Measurements from ENCODE around the gene PKP1. TPM values are rescaled to one million over a fixed set of nuclear protein-coding genes. Genes with fewer than 3 reads are reported as not detected.

The PKP1 gene
- polyA plus RNA-seq, 1 experiment: 0.05 TPM

- TF ChIP-seq, protein P1, sequence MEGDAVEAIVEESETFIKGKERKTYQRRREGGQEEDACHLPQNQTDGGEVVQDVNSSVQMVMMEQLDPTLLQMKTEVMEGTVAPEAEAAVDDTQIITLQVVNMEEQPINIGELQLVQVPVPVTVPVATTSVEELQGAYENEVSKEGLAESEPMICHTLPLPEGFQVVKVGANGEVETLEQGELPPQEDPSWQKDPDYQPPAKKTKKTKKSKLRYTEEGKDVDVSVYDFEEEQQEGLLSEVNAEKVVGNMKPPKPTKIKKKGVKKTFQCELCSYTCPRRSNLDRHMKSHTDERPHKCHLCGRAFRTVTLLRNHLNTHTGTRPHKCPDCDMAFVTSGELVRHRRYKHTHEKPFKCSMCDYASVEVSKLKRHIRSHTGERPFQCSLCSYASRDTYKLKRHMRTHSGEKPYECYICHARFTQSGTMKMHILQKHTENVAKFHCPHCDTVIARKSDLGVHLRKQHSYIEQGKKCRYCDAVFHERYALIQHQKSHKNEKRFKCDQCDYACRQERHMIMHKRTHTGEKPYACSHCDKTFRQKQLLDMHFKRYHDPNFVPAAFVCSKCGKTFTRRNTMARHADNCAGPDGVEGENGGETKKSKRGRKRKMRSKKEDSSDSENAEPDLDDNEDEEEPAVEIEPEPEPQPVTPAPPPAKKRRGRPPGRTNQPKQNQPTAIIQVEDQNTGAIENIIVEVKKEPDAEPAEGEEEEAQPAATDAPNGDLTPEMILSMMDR (IDR thresholded peaks at IDR 0.05; ENCODE audit: insufficient read depth, low read depth, low read length): no peak
- Histone ChIP-seq H3K36me3 (ENCODE audit: control insufficient read depth, insufficient read depth, low read length) (no peaks in the 10 kb centered on the region), H3K27me3 (ENCODE audit: control insufficient read depth, insufficient read depth, low read length) (peaks cover 10% of the 10 kb centered on the region), H3K4me3 (ENCODE audit: low read depth, low read length) (no peak overlapping the region)
- CTCF ChIA-PET: interaction anchor here (1.9 to 6.7 kb wide), 3 partner anchors 98 to 113 kb away, joined by 5 to 144 read pairs (median 125); no protein-coding TSS in a partner anchor
- POLR2A ChIA-PET: no interaction called here
- DNase-seq (ENCODE audit: low read depth): no peak
Measured at GRCh38 chr1:201248721-201249559, 34.4 kb upstream of the PKP1 start.

DNA sequence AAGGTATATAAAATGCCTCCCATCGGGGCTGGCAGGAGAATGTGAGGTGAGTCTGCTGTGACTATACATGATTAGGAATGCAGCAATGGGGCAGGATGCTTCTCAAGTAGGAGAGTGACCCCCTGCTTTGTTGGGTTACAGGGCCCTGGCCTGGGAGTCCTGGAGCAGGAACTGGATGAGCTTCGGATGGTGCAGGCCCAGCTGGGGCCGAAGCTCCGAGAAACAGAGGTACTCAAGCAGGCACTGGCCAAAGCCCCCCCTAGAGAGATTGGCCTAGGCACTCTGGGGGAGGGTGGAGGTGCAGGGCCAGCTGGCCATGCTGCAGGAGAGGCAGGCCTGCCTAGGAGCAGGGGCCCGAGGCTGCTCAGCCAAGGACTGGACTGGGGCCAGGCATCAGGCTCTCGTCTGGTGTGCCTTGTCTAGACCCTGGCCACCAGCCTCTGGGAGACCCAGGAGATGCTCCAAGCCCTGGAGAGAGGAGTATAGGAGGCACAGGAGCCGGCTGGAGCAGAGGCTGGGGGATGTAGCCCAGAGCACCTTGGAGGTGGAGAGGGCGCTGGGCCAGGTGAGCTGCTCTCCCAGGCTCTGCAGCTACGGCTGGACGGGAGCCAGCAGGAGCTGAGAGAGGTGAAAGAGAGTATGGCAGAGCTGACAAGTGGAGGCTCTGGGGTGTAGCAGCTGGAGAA is 32.8 kb upstream of the PKP1 start:
- no peak for DNase-seq (ENCODE audit: low read depth)
- CTCF ChIA-PET: interaction anchor here (1.6 to 6.7 kb wide), 3 partner anchors 97 to 158 kb away, joined by 4 to 144 read pairs (median 125); no protein-coding TSS in a partner anchor
- TF ChIP-seq, protein P1 (IDR thresholded peaks at IDR 0.05; ENCODE audit: insufficient read depth, low read depth, low read length): no peak
- Histone ChIP-seq H3K36me3 (ENCODE audit: control insufficient read depth, insufficient read depth, low read length) (no peaks in the 10 kb centered on the region), H3K4me3 (ENCODE audit: low read depth, low read length) (no peak overlapping the region), H3K27me3 (ENCODE audit: control insufficient read depth, insufficient read depth, low read length) (peaks cover 3% of the 10 kb centered on the region; the same call in 1 of the 2 replicates)
- POLR2A ChIA-PET: no interaction called here

GRCh38 chr1:201251411-201251810 is 31.9 kb upstream of the PKP1 start:
- DNase-seq (ENCODE audit: low read depth): no peak
- ChIA-PET CTCF (interaction anchor here (1.4 to 6.7 kb wide), 4 partner anchors 91 to 157 kb away, joined by 4 to 144 read pairs (median 66); no protein-coding TSS in a partner anchor), POLR2A (no interaction called here)
- Histone ChIP-seq H3K36me3 (ENCODE audit: control insufficient read depth, insufficient read depth, low read length) (no peaks in the 10 kb centered on the region), H3K27me3 (ENCODE audit: control insufficient read depth, insufficient read depth, low read length) (peaks cover 3% of the 10 kb centered on the region; the same call in 1 of the 2 replicates), H3K4me3 (ENCODE audit: low read depth, low read length) (no peak overlapping the region)
- TF ChIP-seq, protein P1 (IDR thresholded peaks at IDR 0.05; ENCODE audit: insufficient read depth, low read depth, low read length): no peak

DNA sequence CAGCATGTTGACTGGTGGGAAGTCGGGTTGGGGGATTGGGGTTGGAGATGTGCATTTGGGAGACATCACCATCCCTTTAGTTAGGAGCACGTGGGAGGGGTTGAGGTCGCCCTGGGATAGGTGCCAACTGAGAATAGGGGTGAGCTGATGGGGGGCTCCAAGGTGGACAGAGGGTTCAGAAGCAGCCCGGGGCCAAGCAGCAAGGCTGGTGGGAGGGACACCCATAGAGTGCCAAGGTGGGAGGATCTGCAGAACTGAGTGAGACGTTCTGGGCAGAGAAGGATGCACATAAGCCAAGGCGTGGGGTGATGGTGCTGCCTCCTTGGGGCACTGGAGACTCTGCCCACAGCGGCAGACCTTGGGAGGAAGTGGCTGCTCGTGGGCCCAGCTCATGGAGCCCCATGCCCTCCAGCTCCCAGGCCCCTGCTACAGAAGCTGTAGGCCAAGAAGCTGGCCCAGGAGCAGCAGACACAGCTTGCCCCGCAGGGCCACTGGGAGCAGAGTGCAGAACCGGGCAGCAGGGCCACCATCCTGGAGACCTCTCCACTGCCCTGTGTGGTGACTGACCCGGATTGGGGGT is 31.4 kb upstream of the PKP1 start:
- Histone ChIP-seq H3K27me3 (ENCODE audit: control insufficient read depth, insufficient read depth, low read length) (peaks cover 3% of the 10 kb centered on the region; the same call in 1 of the 2 replicates), H3K4me3 (ENCODE audit: low read depth, low read length) (no peak overlapping the region), H3K36me3 (ENCODE audit: control insufficient read depth, insufficient read depth, low read length) (no peaks in the 10 kb centered on the region)
- POLR2A ChIA-PET: no interaction called here
- DNase-seq (ENCODE audit: low read depth): no peak
- TF ChIP-seq, protein P1 (IDR thresholded peaks at IDR 0.05; ENCODE audit: insufficient read depth, low read depth, low read length): no peak
- CTCF ChIA-PET: interaction anchor here (1.4 to 6.7 kb wide), 4 partner anchors 90 to 157 kb away, joined by 4 to 144 read pairs (median 66); no protein-coding TSS in a partner anchor

Measured in BJ (cell line).